Measurements from ENCODE around the gene STC2. TPM values are rescaled to one million over a fixed set of nuclear protein-coding genes. Genes with fewer than 3 reads are reported as not detected.

The STC2 gene
- total and polyA plus RNA-seq, 2 of the 8 experiments (the other 6 are each of a cell fraction or from before 2014, with no cell fraction given), result 26.4 to 53.1 TPM

DNA sequence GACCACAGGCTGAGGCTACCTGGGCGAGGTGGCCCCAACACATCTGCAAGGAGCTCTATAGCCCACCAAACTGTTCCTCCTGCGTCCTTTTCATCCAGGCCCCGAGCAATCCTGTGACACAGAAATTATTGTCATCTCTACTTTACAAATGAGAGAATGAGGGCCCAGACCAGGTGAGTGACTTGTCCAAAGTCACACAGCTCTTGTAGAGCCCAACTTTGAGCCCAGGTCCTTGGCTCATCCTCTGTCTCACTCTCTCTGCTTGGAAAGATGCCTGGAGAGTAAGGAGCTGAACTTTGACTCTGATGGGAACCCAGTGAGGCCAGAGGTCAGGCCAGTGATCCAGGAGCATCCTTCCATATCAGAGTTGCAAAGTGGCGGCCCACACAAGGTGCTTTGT is 39.6 kb downstream of the STC2 start (continued):
- TF ChIP-seq, protein P1, sequence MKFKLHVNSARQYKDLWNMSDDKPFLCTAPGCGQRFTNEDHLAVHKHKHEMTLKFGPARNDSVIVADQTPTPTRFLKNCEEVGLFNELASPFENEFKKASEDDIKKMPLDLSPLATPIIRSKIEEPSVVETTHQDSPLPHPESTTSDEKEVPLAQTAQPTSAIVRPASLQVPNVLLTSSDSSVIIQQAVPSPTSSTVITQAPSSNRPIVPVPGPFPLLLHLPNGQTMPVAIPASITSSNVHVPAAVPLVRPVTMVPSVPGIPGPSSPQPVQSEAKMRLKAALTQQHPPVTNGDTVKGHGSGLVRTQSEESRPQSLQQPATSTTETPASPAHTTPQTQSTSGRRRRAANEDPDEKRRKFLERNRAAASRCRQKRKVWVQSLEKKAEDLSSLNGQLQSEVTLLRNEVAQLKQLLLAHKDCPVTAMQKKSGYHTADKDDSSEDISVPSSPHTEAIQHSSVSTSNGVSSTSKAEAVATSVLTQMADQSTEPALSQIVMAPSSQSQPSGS (IDR thresholded peaks at IDR 0.05; ENCODE audit: low read length), result no peak
- no peak for TF ChIP-seq POU5F1 (IDR thresholded peaks at IDR 0.05; ENCODE audit: low read depth, low read length)
- no peak for TF ChIP-seq CEBPB (IDR thresholded peaks at IDR 0.05; ENCODE audit: low read depth, low read length)
- TF ChIP-seq, protein P2, sequence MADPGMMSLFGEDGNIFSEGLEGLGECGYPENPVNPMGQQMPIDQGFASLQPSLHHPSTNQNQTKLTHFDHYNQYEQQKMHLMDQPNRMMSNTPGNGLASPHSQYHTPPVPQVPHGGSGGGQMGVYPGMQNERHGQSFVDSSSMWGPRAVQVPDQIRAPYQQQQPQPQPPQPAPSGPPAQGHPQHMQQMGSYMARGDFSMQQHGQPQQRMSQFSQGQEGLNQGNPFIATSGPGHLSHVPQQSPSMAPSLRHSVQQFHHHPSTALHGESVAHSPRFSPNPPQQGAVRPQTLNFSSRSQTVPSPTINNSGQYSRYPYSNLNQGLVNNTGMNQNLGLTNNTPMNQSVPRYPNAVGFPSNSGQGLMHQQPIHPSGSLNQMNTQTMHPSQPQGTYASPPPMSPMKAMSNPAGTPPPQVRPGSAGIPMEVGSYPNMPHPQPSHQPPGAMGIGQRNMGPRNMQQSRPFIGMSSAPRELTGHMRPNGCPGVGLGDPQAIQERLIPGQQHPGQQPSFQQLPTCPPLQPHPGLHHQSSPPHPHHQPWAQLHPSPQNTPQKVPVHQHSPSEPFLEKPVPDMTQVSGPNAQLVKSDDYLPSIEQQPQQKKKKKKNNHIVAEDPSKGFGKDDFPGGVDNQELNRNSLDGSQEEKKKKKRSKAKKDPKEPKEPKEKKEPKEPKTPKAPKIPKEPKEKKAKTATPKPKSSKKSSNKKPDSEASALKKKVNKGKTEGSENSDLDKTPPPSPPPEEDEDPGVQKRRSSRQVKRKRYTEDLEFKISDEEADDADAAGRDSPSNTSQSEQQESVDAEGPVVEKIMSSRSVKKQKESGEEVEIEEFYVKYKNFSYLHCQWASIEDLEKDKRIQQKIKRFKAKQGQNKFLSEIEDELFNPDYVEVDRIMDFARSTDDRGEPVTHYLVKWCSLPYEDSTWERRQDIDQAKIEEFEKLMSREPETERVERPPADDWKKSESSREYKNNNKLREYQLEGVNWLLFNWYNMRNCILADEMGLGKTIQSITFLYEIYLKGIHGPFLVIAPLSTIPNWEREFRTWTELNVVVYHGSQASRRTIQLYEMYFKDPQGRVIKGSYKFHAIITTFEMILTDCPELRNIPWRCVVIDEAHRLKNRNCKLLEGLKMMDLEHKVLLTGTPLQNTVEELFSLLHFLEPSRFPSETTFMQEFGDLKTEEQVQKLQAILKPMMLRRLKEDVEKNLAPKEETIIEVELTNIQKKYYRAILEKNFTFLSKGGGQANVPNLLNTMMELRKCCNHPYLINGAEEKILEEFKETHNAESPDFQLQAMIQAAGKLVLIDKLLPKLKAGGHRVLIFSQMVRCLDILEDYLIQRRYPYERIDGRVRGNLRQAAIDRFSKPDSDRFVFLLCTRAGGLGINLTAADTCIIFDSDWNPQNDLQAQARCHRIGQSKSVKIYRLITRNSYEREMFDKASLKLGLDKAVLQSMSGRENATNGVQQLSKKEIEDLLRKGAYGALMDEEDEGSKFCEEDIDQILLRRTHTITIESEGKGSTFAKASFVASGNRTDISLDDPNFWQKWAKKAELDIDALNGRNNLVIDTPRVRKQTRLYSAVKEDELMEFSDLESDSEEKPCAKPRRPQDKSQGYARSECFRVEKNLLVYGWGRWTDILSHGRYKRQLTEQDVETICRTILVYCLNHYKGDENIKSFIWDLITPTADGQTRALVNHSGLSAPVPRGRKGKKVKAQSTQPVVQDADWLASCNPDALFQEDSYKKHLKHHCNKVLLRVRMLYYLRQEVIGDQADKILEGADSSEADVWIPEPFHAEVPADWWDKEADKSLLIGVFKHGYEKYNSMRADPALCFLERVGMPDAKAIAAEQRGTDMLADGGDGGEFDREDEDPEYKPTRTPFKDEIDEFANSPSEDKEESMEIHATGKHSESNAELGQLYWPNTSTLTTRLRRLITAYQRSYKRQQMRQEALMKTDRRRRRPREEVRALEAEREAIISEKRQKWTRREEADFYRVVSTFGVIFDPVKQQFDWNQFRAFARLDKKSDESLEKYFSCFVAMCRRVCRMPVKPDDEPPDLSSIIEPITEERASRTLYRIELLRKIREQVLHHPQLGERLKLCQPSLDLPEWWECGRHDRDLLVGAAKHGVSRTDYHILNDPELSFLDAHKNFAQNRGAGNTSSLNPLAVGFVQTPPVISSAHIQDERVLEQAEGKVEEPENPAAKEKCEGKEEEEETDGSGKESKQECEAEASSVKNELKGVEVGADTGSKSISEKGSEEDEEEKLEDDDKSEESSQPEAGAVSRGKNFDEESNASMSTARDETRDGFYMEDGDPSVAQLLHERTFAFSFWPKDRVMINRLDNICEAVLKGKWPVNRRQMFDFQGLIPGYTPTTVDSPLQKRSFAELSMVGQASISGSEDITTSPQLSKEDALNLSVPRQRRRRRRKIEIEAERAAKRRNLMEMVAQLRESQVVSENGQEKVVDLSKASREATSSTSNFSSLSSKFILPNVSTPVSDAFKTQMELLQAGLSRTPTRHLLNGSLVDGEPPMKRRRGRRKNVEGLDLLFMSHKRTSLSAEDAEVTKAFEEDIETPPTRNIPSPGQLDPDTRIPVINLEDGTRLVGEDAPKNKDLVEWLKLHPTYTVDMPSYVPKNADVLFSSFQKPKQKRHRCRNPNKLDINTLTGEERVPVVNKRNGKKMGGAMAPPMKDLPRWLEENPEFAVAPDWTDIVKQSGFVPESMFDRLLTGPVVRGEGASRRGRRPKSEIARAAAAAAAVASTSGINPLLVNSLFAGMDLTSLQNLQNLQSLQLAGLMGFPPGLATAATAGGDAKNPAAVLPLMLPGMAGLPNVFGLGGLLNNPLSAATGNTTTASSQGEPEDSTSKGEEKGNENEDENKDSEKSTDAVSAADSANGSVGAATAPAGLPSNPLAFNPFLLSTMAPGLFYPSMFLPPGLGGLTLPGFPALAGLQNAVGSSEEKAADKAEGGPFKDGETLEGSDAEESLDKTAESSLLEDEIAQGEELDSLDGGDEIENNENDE (IDR thresholded peaks at IDR 0.05; ENCODE audit: insufficient replicate concordance, low read length), result no peak
- TF ChIP-seq GABPA (IDR thresholded peaks at IDR 0.05; ENCODE audit: borderline replicate concordance, insufficient read depth, low read length), result no peak
